HepG2 (cell line): ENCODE measurements around the gene SLC25A19. TPM values are rescaled to one million over a fixed set of nuclear protein-coding genes. Genes with fewer than 3 reads are reported as not detected.
A peak's percentile ranks its signal among the peaks of the same experiment; 100 is the strongest.

Source experiments
- CAMTA2 ChIP-seq: sonication (generic); formaldehyde crosslinking; IDR thresholded peaks from 2 replicates; pipeline ENCODE4 v1.4.0; 2020; ENCODE audit warnings: mild to moderate bottlenecking, missing genetic modification reagents, borderline replicate concordance
- DR1 ChIP-seq: sonication (generic); formaldehyde crosslinking; IDR thresholded peaks from 2 replicates; pipeline ENCODE4 v1.8.0; 2021; ENCODE audit warnings: mild to moderate bottlenecking, missing genetic modification reagents, inconsistent platforms
- FOXA1 ChIP-seq, 2 experiments: fragments of 450-650 bp in 1 of 2; sonication (generic) in 1 of 2; formaldehyde crosslinking in 1 of 2; IDR thresholded peaks; 2 replicates each; pipeline versions ENCODE4 v1.4.0 to v1.6.1; 2016 to 2020; ENCODE audit warnings: missing genetic modification reagents in 1 of 2
- MAX ChIP-seq: IDR thresholded peaks from 2 replicates; pipeline ENCODE4 v1.6.1; 2012; ENCODE audit warnings: inconsistent platforms
- MAZ ChIP-seq, 2 experiments: sonication (generic) in 1 of 2; formaldehyde crosslinking in 1 of 2; IDR thresholded peaks; 2 replicates each; pipeline versions ENCODE4 v1.5.0 to v1.6.1; 2012 to 2020; ENCODE audit warnings: low read depth in 2 of 2, mild to moderate bottlenecking in 2 of 2, borderline replicate concordance in 1 of 2, improper control_type of control experiment in 1 of 2, low read length in 1 of 2, missing genetic modification reagents in 1 of 2, moderate library complexity in 1 of 2
- MED8 ChIP-seq: sonication (generic); formaldehyde crosslinking; IDR thresholded peaks from 2 replicates; pipeline ENCODE4 v1.8.1; 2023; ENCODE audit warnings: mild to moderate bottlenecking, missing genetic modification reagents; ENCODE audit not compliant: insufficient replicate concordance
- NR1H2 ChIP-seq: sonication (generic); formaldehyde crosslinking; IDR thresholded peaks from 2 replicates; pipeline ENCODE4 v1.8.1; 2022; ENCODE audit warnings: low read depth, missing genetic modification reagents, borderline replicate concordance
- PHF20 ChIP-seq: sonication (generic); formaldehyde crosslinking; IDR thresholded peaks from 2 replicates; pipeline ENCODE4 v1.5.0; 2020; ENCODE audit warnings: mild to moderate bottlenecking, missing genetic modification reagents
- PITX1 ChIP-seq: sonication (generic); formaldehyde crosslinking; IDR thresholded peaks from 2 replicates; pipeline ENCODE4 v1.5.1; 2020; ENCODE audit warnings: mild to moderate bottlenecking, missing genetic modification reagents
- POGZ ChIP-seq: sonication (generic); formaldehyde crosslinking; IDR thresholded peaks from 2 replicates; pipeline ENCODE4 v1.4.0; 2020; ENCODE audit warnings: mild to moderate bottlenecking, missing genetic modification reagents
- RARG ChIP-seq: sonication (generic); formaldehyde crosslinking; IDR thresholded peaks from 2 replicates; pipeline ENCODE4 v1.4.0; 2020; ENCODE audit warnings: low read depth, mild to moderate bottlenecking, missing genetic modification reagents
- REXO4 ChIP-seq: sonication (generic); formaldehyde crosslinking; IDR thresholded peaks from 2 replicates; pipeline ENCODE4 v1.8.0; 2022; ENCODE audit warnings: missing genetic modification reagents, mild to moderate bottlenecking, borderline replicate concordance
- RFX3 ChIP-seq: IDR thresholded peaks from 2 replicates; pipeline ENCODE4 v1.6.1; 2016; ENCODE audit warnings: missing biosample characterization, missing genetic modification reagents
- RFXAP ChIP-seq: sonication (generic); formaldehyde crosslinking; IDR thresholded peaks from 2 replicates; pipeline ENCODE4 v1.4.0; 2020; ENCODE audit warnings: missing genetic modification reagents, borderline replicate concordance
- RXRA ChIP-seq: sonication (generic); formaldehyde crosslinking; IDR thresholded peaks from 2 replicates; pipeline ENCODE4 v1.5.1; 2020; ENCODE audit warnings: missing genetic modification reagents
- ZGPAT ChIP-seq: IDR thresholded peaks from 2 replicates; pipeline ENCODE4 v1.6.1; 2016; ENCODE audit warnings: mild to moderate bottlenecking
- ZNF232 ChIP-seq: sonication (generic); formaldehyde crosslinking; IDR thresholded peaks from 2 replicates; pipeline ENCODE4 v1.4.0; 2020; ENCODE audit warnings: missing genetic modification reagents, borderline replicate concordance
- ZNF275 ChIP-seq: sonication (generic); formaldehyde crosslinking; IDR thresholded peaks from 2 replicates; pipeline ENCODE4 v1.8.0; 2022; ENCODE audit warnings: missing genetic modification reagents, mild to moderate bottlenecking, inconsistent platforms, borderline replicate concordance
- ZNF432 ChIP-seq: sonication (generic); formaldehyde crosslinking; IDR thresholded peaks from 2 replicates; pipeline ENCODE4 v1.5.0; 2020; ENCODE audit warnings: missing genetic modification reagents, mild to moderate bottlenecking, borderline replicate concordance
- ZNF563 ChIP-seq: sonication (generic); formaldehyde crosslinking; IDR thresholded peaks from 2 replicates; pipeline ENCODE4 v1.8.0; 2022; ENCODE audit warnings: mild to moderate bottlenecking, moderate library complexity, missing genetic modification reagents
- ZNF7 ChIP-seq: IDR thresholded peaks from 2 replicates; pipeline ENCODE4 v1.6.1; 2016; ENCODE audit warnings: missing biosample characterization, missing genetic modification reagents
- ZNF784 ChIP-seq: sonication (generic); formaldehyde crosslinking; IDR thresholded peaks from 2 replicates; pipeline ENCODE4 v1.5.1; 2020; ENCODE audit warnings: missing genetic modification reagents, mild to moderate bottlenecking, borderline replicate concordance
- ZNF790 ChIP-seq: sonication (generic); formaldehyde crosslinking; IDR thresholded peaks from 2 replicates; pipeline ENCODE4 v1.8.0; 2022; ENCODE audit warnings: missing genetic modification reagents, mild to moderate bottlenecking, borderline replicate concordance
- polyA plus RNA-seq, 8 experiments: library from polyadenylated mRNA; depleted of rRNA in 3 of 8; stranded (reverse) in 7 of 8; unstranded in 1 of 8; fragments of >200 nt; fragmentation: Illumina TruSeq in 4 of 8; extraction: Trizol in 4 of 8; gene quantifications; 2 replicates each; pipeline versions ENCODE4 v1.2.1 to v1.2.3, GENCODE V29; 2011 to 2016; ENCODE audit warnings: low read depth in 4 of 8, missing spikeins in 1 of 8, mixed read lengths in 1 of 8; ENCODE audit not compliant: insufficient read depth in 1 of 8
- total RNA-seq, 5 experiments: library from RNA; depleted of rRNA; stranded (reverse); fragments of >200 nt; fragmentation: Illumina TruSeq; extraction: Trizol; gene quantifications; 2 replicates each; pipeline ENCODE4 v1.2.3, GENCODE V29; 2016; ENCODE audit warnings: low read depth in 1 of 5

SLC25A19 gene
- total and polyA plus RNA-seq, 2 of the 13 experiments (the other 11 are each of a cell fraction or from before 2014, with no cell fraction given), result 24.4 to 41.4 TPM

- TF ChIP-seq ZNF432 (CRISPR knock-in tag), result no peak
- peak; percentile 87 for TF ChIP-seq ZNF275 (CRISPR knock-in tag)
- TF ChIP-seq PITX1 (CRISPR knock-in tag), result peak; percentile 46; the same call in 1 of the 2 replicates
- peak; percentile 79 for TF ChIP-seq MAX
- no peak; the same call in 1 of the 2 replicates for TF ChIP-seq MAZ (IDR thresholded peaks at IDR 0.05; ENCODE audit: borderline replicate concordance, low read depth, low read length)
- TF ChIP-seq MAZ (CRISPR knock-in tag; IDR thresholded peaks at IDR 0.05; ENCODE audit: low read depth), result peak; percentile 43; the same call in 1 of the 2 replicates
- TF ChIP-seq ZNF784 (CRISPR knock-in tag), result peak; percentile 48; the same call in 1 of the 2 replicates
- TF ChIP-seq RXRA, result peak; percentile 59; the same call in 1 of the 2 replicates
- TF ChIP-seq RFXAP (CRISPR knock-in tag), result no peak
- peak; percentile 82 for TF ChIP-seq PHF20 (CRISPR knock-in tag)
- TF ChIP-seq FOXA1 (IDR thresholded peaks at IDR 0.05), result no peak
- 0 out of 2 replicates have a peak, but pooled peaks have one; percentile 15 for TF ChIP-seq FOXA1 (CRISPR knock-in tag; IDR thresholded peaks at IDR 0.05)
- peak; percentile 95 for TF ChIP-seq CAMTA2 (CRISPR knock-in tag)
- TF ChIP-seq REXO4, result peak; percentile 50; the same call in 1 of the 2 replicates
- TF ChIP-seq RFX3 (CRISPR knock-in tag), result no peak
- TF ChIP-seq ZNF232 (CRISPR knock-in tag), result no peak
- peak; percentile 43 for TF ChIP-seq DR1 (CRISPR knock-in tag)
- TF ChIP-seq RARG (CRISPR knock-in tag), result no peak
- 0 out of 2 replicates have a peak, but pooled peaks have one; percentile 21 for TF ChIP-seq ZNF7
- TF ChIP-seq POGZ (CRISPR knock-in tag), result peak; percentile 67
- peak; percentile 89; the same call in 1 of the 2 replicates for TF ChIP-seq ZNF790 (CRISPR knock-in tag)
- peak; percentile 87; the same call in 1 of the 2 replicates for TF ChIP-seq ZNF563 (CRISPR knock-in tag)
- peak; percentile 93 for TF ChIP-seq NR1H2 (CRISPR knock-in tag)
- peak; percentile 53; the same call in 1 of the 2 replicates for TF ChIP-seq ZGPAT (CRISPR knock-in tag)
- TF ChIP-seq MED8 (CRISPR knock-in tag), result peak; percentile 88
Measured at GRCh38 chr17:75271233-75271954, 17.8 kb downstream of the SLC25A19 start (continued).
